ENCODE results near the gene FBLN2.

DNA sequence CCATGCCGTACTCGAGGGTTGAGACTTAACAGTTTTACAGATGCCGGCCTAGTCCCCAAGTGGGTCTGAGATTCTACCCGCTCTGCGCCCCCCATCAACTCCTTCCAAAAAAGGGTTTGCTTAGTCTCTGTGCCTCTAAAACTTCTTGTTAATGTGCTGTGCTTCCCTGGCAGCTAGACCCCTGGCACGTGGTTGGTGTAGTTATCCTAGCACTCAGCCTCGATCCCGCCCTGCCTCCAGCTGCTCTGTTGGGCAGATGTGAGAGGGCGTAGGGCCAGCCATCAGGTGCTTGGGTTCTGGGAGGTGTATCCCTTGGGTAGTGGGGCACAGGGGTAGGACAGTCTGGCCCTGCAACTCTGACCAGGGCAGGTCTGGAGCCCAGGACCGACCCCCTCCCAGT is 79.5 kb downstream of the FBLN2 start:
- TF ChIP-seq, protein P1, sequence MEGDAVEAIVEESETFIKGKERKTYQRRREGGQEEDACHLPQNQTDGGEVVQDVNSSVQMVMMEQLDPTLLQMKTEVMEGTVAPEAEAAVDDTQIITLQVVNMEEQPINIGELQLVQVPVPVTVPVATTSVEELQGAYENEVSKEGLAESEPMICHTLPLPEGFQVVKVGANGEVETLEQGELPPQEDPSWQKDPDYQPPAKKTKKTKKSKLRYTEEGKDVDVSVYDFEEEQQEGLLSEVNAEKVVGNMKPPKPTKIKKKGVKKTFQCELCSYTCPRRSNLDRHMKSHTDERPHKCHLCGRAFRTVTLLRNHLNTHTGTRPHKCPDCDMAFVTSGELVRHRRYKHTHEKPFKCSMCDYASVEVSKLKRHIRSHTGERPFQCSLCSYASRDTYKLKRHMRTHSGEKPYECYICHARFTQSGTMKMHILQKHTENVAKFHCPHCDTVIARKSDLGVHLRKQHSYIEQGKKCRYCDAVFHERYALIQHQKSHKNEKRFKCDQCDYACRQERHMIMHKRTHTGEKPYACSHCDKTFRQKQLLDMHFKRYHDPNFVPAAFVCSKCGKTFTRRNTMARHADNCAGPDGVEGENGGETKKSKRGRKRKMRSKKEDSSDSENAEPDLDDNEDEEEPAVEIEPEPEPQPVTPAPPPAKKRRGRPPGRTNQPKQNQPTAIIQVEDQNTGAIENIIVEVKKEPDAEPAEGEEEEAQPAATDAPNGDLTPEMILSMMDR (IDR thresholded peaks at IDR 0.05), result no peak
- TF ChIP-seq ZFX (IDR thresholded peaks at IDR 0.05; ENCODE audit: borderline replicate concordance), result no peak

All from 22Rv1 (cell line).